SK-N-SH treated with all-trans-retinoic acid at 6 μM for 48 hours (cell line): ENCODE data around the gene PLEKHG4B.

Experiments
- ATAC-seq: fragments of 200-7000 bp; cut with Tn5 transposase; 3 replicates; pipeline ENCODE4 v1.9.1; 2020; ENCODE audit warnings: mild to moderate bottlenecking, moderate library complexity
- ARNTL ChIP-seq: fragments of 450-650 bp; formaldehyde crosslinking; IDR thresholded peaks from 2 replicates; pipeline ENCODE4 v1.5.0; 2020; ENCODE audit warnings: low read depth, mild to moderate bottlenecking, moderate library complexity, borderline replicate concordance
- CREB5 ChIP-seq: fragments of 250-450 bp; sonication (Bioruptor Pico); IDR thresholded peaks from 2 replicates; pipeline ENCODE4 v1.5.1; 2020; ENCODE audit warnings: low read depth, mild to moderate bottlenecking, moderate library complexity
- CSDC2 ChIP-seq: fragments of 250-450 bp; sonication (Bioruptor Pico); IDR thresholded peaks from 2 replicates; pipeline ENCODE4 v1.5.0; 2020; ENCODE audit warnings: mild to moderate bottlenecking, moderate library complexity
- ESRRG ChIP-seq: fragments of 250-450 bp; sonication (Bioruptor Pico); IDR thresholded peaks from 2 replicates; pipeline ENCODE4 v1.6.1; 2021; ENCODE audit warnings: mild to moderate bottlenecking
- GLIS3 ChIP-seq: fragments of 250-450 bp; sonication (Bioruptor Pico); IDR thresholded peaks from 2 replicates; pipeline ENCODE4 v1.5.0; 2020; ENCODE audit warnings: mild to moderate bottlenecking, moderate library complexity
- OSR1 ChIP-seq: fragments of 250-450 bp; sonication (Bioruptor Pico); IDR thresholded peaks from 2 replicates; pipeline ENCODE4 v1.8.0; 2022; ENCODE audit warnings: moderate library complexity, mild to moderate bottlenecking, inconsistent platforms
- PPARA ChIP-seq: fragments of 250-450 bp; sonication (Bioruptor Pico); IDR thresholded peaks from 2 replicates; pipeline ENCODE4 v1.5.0; 2020; ENCODE audit warnings: mild to moderate bottlenecking, borderline replicate concordance
- RARB ChIP-seq: fragments of 250-450 bp; sonication (Bioruptor Pico); IDR thresholded peaks from 2 replicates; pipeline ENCODE4 v1.8.0; 2021; ENCODE audit warnings: mild to moderate bottlenecking, moderate library complexity
- SNAI2 ChIP-seq: fragments of 250-450 bp; sonication (Bioruptor Pico); IDR thresholded peaks from 2 replicates; pipeline ENCODE4 v1.5.0; 2020; ENCODE audit warnings: mild to moderate bottlenecking, moderate library complexity
- TCF4 ChIP-seq: fragments of 250-450 bp; sonication (Bioruptor Pico); IDR thresholded peaks from 2 replicates; pipeline ENCODE4 v1.8.0; 2021; ENCODE audit warnings: mild to moderate bottlenecking, moderate library complexity, borderline replicate concordance
- TOX ChIP-seq: fragments of 250-450 bp; sonication (Bioruptor Pico); IDR thresholded peaks from 2 replicates; pipeline ENCODE4 v1.8.0; 2021; ENCODE audit warnings: mild to moderate bottlenecking, moderate library complexity, borderline replicate concordance
- TSHZ2 ChIP-seq: fragments of 250-450 bp; sonication (Bioruptor Pico); IDR thresholded peaks from 2 replicates; pipeline ENCODE4 v1.5.0; 2020; ENCODE audit warnings: mild to moderate bottlenecking, moderate library complexity
- ZC3H10 ChIP-seq: fragments of 250-450 bp; sonication (Bioruptor Pico); IDR thresholded peaks from 2 replicates; pipeline ENCODE4 v1.5.1; 2021; ENCODE audit warnings: mild to moderate bottlenecking, moderate library complexity
- ZFP3 ChIP-seq: fragments of 250-450 bp; sonication (Bioruptor Pico); IDR thresholded peaks from 2 replicates; pipeline ENCODE4 v1.5.0; 2020; ENCODE audit warnings: mild to moderate bottlenecking, moderate library complexity
- ZNF565 ChIP-seq: fragments of 450-650 bp; formaldehyde crosslinking; conservative IDR thresholded peaks from 2 replicates; pipeline ENCODE4 v1.5.0; 2020; ENCODE audit warnings: low read depth, mild to moderate bottlenecking, moderate library complexity
- ZNF70 ChIP-seq: fragments of 450-650 bp; formaldehyde crosslinking; IDR thresholded peaks from 2 replicates; pipeline ENCODE4 v1.5.0; 2020; ENCODE audit warnings: mild to moderate bottlenecking, moderate library complexity
- ZNF8 ChIP-seq: fragments of 450-650 bp; formaldehyde crosslinking; IDR thresholded peaks from 2 replicates; pipeline ENCODE4 v1.5.0; 2020; ENCODE audit warnings: mild to moderate bottlenecking, moderate library complexity
- TF ChIP-seq, protein P1 (sequence below): fragments of 250-450 bp; sonication (Bioruptor Pico); IDR thresholded peaks from 2 replicates; pipeline ENCODE4 v1.8.0; 2020; ENCODE audit warnings: mild to moderate bottlenecking, moderate library complexity, borderline replicate concordance
- TF ChIP-seq, protein P2 (sequence below): fragments of 250-450 bp; sonication (Bioruptor Pico); IDR thresholded peaks from 2 replicates; pipeline ENCODE4 v1.8.0; 2021; ENCODE audit warnings: low read depth, mild to moderate bottlenecking, moderate library complexity, borderline replicate concordance
- TF ChIP-seq, protein P3 (sequence below): fragments of 250-450 bp; sonication (Bioruptor Pico); IDR thresholded peaks from 2 replicates; pipeline ENCODE4 v1.5.1; 2021; ENCODE audit warnings: mild to moderate bottlenecking, moderate library complexity

Gene PLEKHG4B

GRCh38 chr5:167511-167910 lies 75.5 kb downstream of the PLEKHG4B start (continued):
- TF ChIP-seq, protein P1, sequence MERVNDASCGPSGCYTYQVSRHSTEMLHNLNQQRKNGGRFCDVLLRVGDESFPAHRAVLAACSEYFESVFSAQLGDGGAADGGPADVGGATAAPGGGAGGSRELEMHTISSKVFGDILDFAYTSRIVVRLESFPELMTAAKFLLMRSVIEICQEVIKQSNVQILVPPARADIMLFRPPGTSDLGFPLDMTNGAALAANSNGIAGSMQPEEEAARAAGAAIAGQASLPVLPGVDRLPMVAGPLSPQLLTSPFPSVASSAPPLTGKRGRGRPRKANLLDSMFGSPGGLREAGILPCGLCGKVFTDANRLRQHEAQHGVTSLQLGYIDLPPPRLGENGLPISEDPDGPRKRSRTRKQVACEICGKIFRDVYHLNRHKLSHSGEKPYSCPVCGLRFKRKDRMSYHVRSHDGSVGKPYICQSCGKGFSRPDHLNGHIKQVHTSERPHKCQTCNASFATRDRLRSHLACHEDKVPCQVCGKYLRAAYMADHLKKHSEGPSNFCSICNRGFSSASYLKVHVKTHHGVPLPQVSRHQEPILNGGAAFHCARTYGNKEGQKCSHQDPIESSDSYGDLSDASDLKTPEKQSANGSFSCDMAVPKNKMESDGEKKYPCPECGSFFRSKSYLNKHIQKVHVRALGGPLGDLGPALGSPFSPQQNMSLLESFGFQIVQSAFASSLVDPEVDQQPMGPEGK = no peak
- TF ChIP-seq ZNF565 (CRISPR knock-in tag) (no peak), ZNF8 (CRISPR knock-in tag) (no peak)

GRCh38 chr5:167982-168660 lies 76.2 kb downstream of the PLEKHG4B start:
- TF ChIP-seq ZNF565 (CRISPR knock-in tag) = no peak
- no peak for TF ChIP-seq CSDC2 (CRISPR knock-in tag)
- no peak for TF ChIP-seq ARNTL (CRISPR knock-in tag)
- TF ChIP-seq CREB5 (CRISPR knock-in tag) = no peak
- TF ChIP-seq ZFP3 (CRISPR knock-in tag) = no peak
- peak; percentile 73 for ATAC-seq

GRCh38 chr5:169071-169727 lies 77.2 kb downstream of the PLEKHG4B start:
- ATAC-seq = no peak
- TF ChIP-seq, protein P2, sequence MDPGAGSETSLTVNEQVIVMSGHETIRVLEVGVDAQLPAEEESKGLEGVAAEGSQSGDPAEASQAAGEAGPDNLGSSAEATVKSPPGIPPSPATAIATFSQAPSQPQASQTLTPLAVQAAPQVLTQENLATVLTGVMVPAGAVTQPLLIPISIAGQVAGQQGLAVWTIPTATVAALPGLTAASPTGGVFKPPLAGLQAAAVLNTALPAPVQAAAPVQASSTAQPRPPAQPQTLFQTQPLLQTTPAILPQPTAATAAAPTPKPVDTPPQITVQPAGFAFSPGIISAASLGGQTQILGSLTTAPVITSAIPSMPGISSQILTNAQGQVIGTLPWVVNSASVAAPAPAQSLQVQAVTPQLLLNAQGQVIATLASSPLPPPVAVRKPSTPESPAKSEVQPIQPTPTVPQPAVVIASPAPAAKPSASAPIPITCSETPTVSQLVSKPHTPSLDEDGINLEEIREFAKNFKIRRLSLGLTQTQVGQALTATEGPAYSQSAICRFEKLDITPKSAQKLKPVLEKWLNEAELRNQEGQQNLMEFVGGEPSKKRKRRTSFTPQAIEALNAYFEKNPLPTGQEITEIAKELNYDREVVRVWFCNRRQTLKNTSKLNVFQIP (CRISPR knock-in tag) = no peak
- TF ChIP-seq RARB (CRISPR knock-in tag) = no peak
- TF ChIP-seq TCF4 (CRISPR knock-in tag) = no peak
- no peak for TF ChIP-seq ZFP3 (CRISPR knock-in tag)
- no peak for TF ChIP-seq ESRRG
- no peak for TF ChIP-seq ZNF70
- no peak for TF ChIP-seq ARNTL (CRISPR knock-in tag)
- TF ChIP-seq ZNF8 (CRISPR knock-in tag) = no peak
- no peak for TF ChIP-seq CREB5 (CRISPR knock-in tag)
- TF ChIP-seq ZC3H10 = no peak
- TF ChIP-seq, protein P3, sequence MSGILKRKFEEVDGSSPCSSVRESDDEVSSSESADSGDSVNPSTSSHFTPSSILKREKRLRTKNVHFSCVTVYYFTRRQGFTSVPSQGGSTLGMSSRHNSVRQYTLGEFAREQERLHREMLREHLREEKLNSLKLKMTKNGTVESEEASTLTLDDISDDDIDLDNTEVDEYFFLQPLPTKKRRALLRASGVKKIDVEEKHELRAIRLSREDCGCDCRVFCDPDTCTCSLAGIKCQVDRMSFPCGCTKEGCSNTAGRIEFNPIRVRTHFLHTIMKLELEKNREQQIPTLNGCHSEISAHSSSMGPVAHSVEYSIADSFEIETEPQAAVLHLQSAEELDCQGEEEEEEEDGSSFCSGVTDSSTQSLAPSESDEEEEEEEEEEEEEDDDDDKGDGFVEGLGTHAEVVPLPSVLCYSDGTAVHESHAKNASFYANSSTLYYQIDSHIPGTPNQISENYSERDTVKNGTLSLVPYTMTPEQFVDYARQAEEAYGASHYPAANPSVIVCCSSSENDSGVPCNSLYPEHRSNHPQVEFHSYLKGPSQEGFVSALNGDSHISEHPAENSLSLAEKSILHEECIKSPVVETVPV (CRISPR knock-in tag) = no peak
- TF ChIP-seq TSHZ2 (CRISPR knock-in tag) = no peak
- TF ChIP-seq TOX (CRISPR knock-in tag) = no peak
- no peak for TF ChIP-seq GLIS3
- no peak for TF ChIP-seq PPARA (CRISPR knock-in tag)
- TF ChIP-seq ZNF565 (CRISPR knock-in tag) = no peak
- TF ChIP-seq SNAI2 (CRISPR knock-in tag) = no peak
- TF ChIP-seq, protein P1 = no peak
- no peak for TF ChIP-seq OSR1
